ENCODE measurements around the gene CD300LB.

- TF ChIP-seq CEBPB (IDR thresholded peaks at IDR 0.05) (no peak), RAD21 (conservative IDR thresholded peaks at IDR 0.05 in 1 of 2, IDR thresholded peaks at IDR 0.05 in 1 of 2) (no peak), CTCF (IDR thresholded peaks at IDR 0.05) (no peak), KDM1A (IDR thresholded peaks at IDR 0.05; ENCODE audit: low read depth) (no peak), MYC (IDR thresholded peaks at IDR 0.05; ENCODE audit: borderline replicate concordance, low read length) (no peak), PBX3 (IDR thresholded peaks at IDR 0.05) (no peak), POLR2AphosphoS2 (conservative IDR thresholded peaks at IDR 0.05; ENCODE audit: low read length) (no peak), NFE2L2 (conservative IDR thresholded peaks at IDR 0.05; ENCODE audit: low read length) (no peak), EP300 (IDR thresholded peaks at IDR 0.05) (no peak), RCOR1 (IDR thresholded peaks at IDR 0.05; ENCODE audit: low read depth, low read length) (no peak), CHD4 (IDR thresholded peaks at IDR 0.05; ENCODE audit: borderline replicate concordance) (no peak), NPAS2 (CRISPR knock-in tag; IDR thresholded peaks at IDR 0.05; ENCODE audit: borderline replicate concordance) (no peak), EHMT2 (IDR thresholded peaks at IDR 0.05; ENCODE audit: low read depth) (no peak)
- TF ChIP-seq, protein P1, sequence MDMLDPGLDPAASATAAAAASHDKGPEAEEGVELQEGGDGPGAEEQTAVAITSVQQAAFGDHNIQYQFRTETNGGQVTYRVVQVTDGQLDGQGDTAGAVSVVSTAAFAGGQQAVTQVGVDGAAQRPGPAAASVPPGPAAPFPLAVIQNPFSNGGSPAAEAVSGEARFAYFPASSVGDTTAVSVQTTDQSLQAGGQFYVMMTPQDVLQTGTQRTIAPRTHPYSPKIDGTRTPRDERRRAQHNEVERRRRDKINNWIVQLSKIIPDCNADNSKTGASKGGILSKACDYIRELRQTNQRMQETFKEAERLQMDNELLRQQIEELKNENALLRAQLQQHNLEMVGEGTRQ (IDR thresholded peaks at IDR 0.05), result no peak
Observed at GRCh38 chr17:74579900-74580299, 48.6 kb upstream of the CD300LB start.

All from A549 (cell line).